HG02884 (cell line): ENCODE results near the gene UCMA.
"Not testable (repeated sequence)": the region's sequence is repeated elsewhere in the genome, so short reads cannot be mapped to it uniquely, and the experiment has no call there.

Experiments
- ATAC-seq: cut with Tn5 transposase; IDR thresholded peaks from one replicate; pipeline ENCODE4 v1.9.1; 2021; ENCODE audit warnings: mild to moderate bottlenecking, moderate library complexity; ENCODE audit not compliant: unreplicated experiment

UCMA gene

DNA sequence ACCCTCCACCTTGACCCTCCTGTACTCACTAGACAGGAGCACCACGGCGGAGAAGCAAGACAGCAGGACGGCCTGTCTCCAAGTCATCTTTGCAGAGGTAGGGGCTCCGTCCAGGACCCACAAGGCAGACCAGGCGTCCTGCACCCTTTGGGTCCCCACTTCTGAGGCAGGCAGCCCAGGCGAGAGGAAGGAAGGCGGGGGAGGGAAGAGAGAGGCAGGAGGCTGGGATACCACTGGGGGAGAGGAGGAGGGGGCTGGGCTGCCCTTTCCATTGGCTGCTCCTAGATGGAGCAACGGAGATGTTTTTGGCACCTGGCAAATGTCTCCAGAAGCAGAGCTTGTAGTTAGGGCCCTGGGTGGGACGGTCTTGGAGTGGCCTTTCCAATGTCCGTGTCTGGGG is at the start of gene UCMA:
UCMA (minus strand) TSS at position 203 of the 400 bp plus-strand sequence; CDS start at position 87, 116 bp downstream.
- ATAC-seq: no peak

DNA sequence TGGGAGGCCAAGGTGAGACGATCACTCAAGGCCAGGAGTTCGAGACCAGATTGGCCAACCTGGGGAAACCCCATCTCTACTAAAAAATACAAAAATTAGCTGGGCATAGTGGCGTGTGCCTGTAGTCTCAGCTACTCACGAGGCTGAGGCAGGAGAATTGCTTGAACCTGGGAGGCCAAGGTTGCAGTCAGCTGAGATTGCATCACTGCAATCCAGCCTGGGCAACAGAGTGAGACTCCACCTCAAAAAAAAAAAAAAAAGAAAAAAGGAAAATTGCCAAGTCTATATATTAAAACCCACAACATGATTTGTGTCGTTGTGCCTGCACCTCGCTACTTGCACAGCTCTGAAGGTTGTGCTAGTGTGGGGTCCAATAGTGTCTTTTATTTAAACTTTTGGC is 48.2 kb upstream of the UCMA start:
- not testable (repeated sequence) for ATAC-seq

- ATAC-seq: no peak
Observed at GRCh38 chr10:13276749-13277365, 42.7 kb upstream of the UCMA start.

DNA sequence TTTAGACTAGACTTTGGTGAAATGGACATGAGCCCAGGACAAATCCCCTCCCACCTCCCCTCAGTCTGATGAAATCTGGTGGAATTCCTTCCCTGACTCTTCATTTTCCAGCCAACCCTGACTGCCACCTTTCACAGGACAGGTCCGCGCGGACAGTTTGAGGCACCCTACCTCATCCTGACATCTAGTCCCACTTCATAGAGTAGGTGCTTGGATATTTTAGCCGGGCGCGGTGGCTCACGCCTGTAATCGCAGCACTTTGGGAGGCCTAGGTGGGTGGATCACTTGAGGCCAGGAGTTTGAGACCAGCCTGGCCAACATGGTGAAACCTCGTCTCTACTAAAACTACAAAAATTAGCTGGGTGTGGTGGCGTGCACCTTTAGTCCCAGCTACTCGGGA is 42.0 kb upstream of the UCMA start:
- ATAC-seq: not testable (repeated sequence)

DNA sequence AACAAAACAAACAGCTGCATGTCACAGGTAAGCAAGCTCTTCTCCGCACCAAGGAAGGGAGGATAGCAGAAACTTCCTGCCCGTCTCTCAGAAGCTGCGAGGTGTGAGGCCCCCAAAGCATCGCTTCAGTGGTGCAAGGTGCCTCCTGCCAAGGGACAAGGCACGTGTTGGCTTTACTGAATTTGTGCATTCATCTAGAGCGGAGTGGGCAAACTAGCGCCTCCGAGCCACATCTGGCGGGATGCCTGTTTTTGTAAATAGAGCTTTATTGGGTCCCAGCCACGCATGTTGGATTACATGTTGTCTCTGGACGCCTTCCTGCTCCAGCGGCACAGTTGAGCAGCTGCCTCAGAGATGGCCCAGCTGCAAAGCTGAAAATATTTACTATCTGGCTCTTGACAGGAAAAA is 38.0 kb upstream of the UCMA start:
- ATAC-seq: no peak

GRCh38 chr10:13271552-13272163 is 37.5 kb upstream of the UCMA start:
- ATAC-seq: no peak

DNA sequence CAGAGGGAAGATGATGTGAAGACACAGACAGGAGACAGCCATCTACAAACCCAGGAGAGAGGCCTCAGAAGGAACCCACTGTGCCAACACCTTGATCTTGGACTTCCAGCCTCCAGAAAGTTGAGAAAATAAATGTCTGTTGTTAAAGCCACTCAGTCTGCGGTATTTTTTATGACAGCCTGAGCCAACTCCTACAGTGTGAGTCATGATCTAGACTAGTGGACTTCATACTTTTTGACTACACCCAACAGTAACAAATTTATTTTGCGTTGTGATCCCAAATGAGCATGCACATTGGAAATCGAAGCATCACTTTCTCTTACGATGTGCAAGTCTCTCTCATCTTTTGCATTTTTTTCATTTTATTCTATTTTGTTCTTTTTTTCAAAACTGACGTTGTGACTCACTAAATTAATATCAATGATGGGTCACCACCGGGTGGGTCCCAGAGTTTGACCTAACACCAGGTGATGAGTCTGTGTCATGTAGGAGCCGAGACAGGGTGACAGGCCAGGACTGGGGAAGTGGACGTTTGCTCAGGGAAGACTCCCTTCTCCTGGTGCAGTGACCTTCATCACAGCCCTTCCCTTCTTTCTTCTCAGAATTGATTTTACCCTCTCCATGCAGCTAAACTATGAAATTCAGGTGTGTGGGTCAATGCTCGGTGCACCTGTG is 36.8 kb upstream of the UCMA start:
- no peak for ATAC-seq

- no peak for ATAC-seq
Observed at GRCh38 chr10:13268841-13269240, 34.7 kb upstream of the UCMA start.

DNA sequence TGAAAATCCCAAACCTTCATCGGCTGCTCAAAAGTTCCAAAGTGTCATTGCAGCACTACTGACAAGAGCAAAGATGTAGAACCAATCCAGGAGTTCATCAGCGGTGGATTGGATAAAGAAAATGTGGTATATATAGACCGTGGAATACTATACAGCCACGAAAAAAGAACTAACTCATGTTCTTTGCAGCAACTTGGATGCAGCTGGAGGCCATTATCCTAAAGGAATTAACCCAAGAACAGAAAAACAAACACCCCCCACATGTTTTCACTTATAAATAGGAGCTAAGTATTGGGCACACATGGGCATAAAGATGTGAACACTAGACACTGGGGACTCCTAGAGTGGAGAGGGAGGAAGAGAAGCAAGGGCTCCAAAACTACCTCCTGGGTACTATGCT is 34.1 kb upstream of the UCMA start:
- ATAC-seq: no peak

DNA sequence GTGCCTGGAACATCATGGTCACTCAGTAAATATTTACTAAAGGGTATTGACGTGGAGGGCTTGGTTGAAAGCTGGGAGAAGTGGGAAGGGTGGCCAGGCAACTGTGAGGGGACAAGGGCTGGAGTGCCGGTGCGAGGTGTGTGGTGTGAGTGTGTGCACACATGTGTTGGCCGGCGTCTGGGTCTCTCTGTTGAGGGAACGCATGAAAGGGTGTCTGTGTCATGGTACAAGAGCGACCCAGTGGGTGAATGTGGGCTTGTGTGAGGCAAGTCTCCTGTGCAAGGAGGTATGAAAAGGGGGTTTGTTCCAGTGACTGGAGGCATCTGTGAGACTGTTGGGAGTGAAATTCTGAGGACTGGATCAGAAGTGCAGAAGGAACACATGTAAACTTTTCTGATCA is 29.4 kb upstream of the UCMA start:
- no peak for ATAC-seq

- no peak for ATAC-seq
Observed at GRCh38 chr10:13262433-13262832, 28.3 kb upstream of the UCMA start.

DNA sequence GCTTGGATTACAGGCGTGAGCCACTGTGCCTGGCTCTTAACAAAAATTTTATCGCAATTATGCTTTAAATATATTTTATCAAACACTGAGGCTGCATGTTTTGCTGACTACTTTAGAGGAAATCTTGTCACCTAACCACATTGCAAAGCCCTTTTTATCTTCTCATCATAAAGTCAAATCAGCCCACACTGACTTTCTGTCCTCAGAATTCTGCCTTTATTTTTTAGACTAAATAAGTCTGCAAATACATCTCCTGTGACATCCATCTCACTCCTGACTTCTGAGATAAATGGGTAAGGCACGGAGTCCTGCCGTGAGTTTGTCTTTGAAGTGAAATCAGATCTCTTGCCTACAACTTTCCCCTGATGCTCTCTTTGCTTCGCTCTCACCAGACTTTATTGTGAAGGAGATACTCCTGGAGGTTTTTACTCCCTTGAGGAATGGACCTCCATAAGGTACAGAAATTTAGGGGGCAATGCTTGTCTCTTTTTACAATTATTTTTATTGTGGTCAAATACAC is 23.5 kb upstream of the UCMA start:
- ATAC-seq: no peak

GRCh38 chr10:13256627-13257026 is 22.5 kb upstream of the UCMA start:
- no peak for ATAC-seq

GRCh38 chr10:13253726-13254125 is 19.6 kb upstream of the UCMA start:
- ATAC-seq: no peak

- ATAC-seq: no peak
Observed at GRCh38 chr10:13247784-13248183, 13.6 kb upstream of the UCMA start.

DNA sequence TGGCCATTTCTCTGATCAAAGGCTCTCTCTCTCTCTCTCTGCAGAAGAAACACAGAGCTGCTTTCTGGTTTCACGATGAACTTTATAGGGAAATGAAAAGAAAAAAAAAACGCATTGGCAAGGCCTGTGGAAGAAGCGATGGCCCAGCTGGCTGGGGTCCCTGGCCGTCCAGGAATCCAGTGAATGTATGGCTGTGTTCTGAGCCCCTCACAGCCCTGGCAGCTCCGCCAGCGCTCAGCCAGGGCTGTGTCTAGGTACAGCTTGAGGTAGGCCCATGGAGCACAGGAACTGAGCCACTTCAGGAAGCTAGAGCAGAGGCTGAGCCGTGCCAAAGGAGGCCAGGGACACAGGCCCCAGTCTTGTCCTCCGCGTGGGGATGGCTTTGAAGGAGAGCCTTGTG is 13.1 kb upstream of the UCMA start:
- no peak for ATAC-seq

GRCh38 chr10:13242260-13242659 is 8.1 kb upstream of the UCMA start:
- not testable (repeated sequence) for ATAC-seq

DNA sequence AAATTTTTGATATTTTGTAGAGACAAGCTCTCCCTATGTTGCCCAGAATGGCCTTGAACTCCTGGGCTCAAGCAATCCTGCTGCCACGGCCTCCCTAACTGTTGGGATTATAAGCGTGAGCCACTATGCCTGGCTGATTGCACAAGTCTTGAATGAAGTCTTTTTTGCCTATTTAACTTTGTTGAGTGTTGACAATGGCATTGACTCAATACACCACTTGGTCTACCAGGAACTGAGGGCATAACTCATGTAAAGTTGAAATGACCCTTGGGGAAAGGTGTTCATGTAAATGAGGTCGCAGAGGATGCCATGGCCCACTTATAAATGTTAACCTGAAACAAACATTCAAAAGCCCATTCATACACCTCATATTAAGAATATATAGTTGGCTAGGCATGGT is 7.4 kb upstream of the UCMA start:
- no peak for ATAC-seq

- no peak for ATAC-seq
Observed at GRCh38 chr10:13239923-13240322, 5.7 kb upstream of the UCMA start.

GRCh38 chr10:13238271-13239077 is 4.3 kb upstream of the UCMA start:
- ATAC-seq: no peak

DNA sequence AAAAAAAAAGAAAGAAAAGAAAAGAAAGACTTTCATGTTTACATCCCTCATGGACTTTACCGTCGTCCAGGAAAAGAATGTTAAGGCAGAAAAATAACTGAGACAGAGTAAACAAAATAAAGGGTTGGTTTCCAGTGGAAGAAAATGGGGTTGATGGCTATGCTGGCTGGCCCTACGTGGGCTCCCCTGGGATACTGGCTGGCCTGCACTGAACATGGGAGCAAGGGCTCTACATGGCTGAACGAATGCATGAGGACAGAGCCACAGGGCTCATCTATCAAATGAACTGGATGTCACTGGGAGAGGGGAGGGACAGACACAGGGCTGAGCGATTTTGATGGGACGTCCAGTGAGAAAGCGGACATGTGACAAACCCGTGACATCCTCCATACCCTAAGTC is 2.5 kb upstream of the UCMA start:
- no peak for ATAC-seq
